Testis (tissue), 2 donors: ENCODE results near the gene GARRE1.

Experiments used
- POLR2A ChIP-seq: fragments of 450-650 bp; IDR thresholded peaks from one replicate; pipeline ENCODE4 v1.6.1; 2017; ENCODE audit warnings: antibody characterized with exemption, mild to moderate bottlenecking, moderate library complexity
- TF ChIP-seq, protein P1 (sequence below), 3 experiments: fragments of 450-650 bp in 2 of 3; fragments of 200-600 bp in 1 of 3; sonication (generic) in 1 of 3; IDR thresholded peaks; one replicate each; pipeline ENCODE4 v1.5.1; 2016 to 2019; ENCODE audit warnings: antibody characterized with exemption in 3 of 3, mild to moderate bottlenecking in 2 of 3, moderate library complexity in 1 of 3

DNA sequence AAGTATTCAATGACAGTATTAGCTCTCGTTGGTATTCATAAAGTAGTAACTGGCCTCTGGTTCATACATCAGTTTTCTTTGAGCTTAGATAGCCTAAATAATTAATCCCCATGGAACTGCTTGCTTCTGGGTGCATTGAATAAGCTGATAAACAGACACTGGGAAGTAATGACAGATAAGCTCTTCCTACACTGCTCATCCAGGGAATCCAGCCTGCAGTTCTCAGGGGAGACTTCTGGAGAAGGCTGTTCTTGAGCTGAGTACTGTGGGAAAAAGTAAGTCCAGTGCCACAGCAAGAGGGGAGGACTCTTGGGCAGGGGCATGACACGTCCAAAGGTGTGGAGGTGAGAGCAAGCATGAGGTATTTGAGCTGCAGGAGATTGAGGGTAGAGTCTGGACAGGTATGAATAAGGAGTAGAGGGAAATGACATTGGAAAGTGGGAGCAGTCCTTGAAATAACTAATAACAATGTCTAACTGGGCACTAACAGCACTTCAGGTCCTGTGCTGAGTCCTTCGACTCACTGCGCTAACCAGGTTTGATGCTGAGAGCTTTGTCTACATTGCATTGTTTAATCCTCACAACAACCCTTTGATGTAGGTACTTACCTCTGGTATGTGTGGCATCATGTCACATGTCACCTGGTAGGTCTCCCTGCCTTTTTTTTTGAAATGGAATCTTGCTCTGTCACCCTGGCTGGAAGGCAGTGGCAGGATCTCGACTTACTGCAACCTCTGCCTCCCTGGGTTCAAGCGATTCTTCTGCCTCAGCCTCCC, 7.2 kb downstream of the GARRE1 start:
- TF ChIP-seq, protein P1, sequence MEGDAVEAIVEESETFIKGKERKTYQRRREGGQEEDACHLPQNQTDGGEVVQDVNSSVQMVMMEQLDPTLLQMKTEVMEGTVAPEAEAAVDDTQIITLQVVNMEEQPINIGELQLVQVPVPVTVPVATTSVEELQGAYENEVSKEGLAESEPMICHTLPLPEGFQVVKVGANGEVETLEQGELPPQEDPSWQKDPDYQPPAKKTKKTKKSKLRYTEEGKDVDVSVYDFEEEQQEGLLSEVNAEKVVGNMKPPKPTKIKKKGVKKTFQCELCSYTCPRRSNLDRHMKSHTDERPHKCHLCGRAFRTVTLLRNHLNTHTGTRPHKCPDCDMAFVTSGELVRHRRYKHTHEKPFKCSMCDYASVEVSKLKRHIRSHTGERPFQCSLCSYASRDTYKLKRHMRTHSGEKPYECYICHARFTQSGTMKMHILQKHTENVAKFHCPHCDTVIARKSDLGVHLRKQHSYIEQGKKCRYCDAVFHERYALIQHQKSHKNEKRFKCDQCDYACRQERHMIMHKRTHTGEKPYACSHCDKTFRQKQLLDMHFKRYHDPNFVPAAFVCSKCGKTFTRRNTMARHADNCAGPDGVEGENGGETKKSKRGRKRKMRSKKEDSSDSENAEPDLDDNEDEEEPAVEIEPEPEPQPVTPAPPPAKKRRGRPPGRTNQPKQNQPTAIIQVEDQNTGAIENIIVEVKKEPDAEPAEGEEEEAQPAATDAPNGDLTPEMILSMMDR (IDR thresholded peaks at IDR 0.05) = no peak
- TF ChIP-seq POLR2A = no peak
